Esophagus muscularis mucosa (tissue), 3 donors: Measurements from ENCODE around the gene ZCCHC8.

Source experiments
- CTCF ChIP-seq, 3 experiments: fragments of 200-600 bp in 2 of 3; fragments of 450-650 bp in 1 of 3; sonication (generic) in 2 of 3; IDR thresholded peaks; one replicate each; pipeline ENCODE4 v1.5.1; 2017 to 2019; ENCODE audit warnings: antibody characterized with exemption in 3 of 3, mild to moderate bottlenecking in 2 of 3, moderate library complexity in 1 of 3
- POLR2AphosphoS5 ChIP-seq, 2 donors: sonication (generic); formaldehyde crosslinking; IDR thresholded peaks; one replicate each; pipeline ENCODE4 v1.6.1; 2017; ENCODE audit warnings: antibody characterized with exemption in 2 of 2

GRCh38 chr12:122523846-122524718 is 23.4 kb upstream of the ZCCHC8 start:
- TF ChIP-seq POLR2AphosphoS5 (IDR thresholded peaks at IDR 0.05) (no peak), CTCF (IDR thresholded peaks at IDR 0.05) (no peak)
